Islet of Langerhans (tissue), 1 donor: Measurements from ENCODE around the gene FOXL2.

Experiments used
- FAIRE-seq: peaks from one replicate; lab custom pipeline; 2011; peaks lifted over from hg19 to GRCh38; lab: Jason Lieb, UNC

FOXL2 gene

GRCh38 chr3:138945709-138946662 lies 951 bp downstream of the FOXL2 start:
- FAIRE-seq, result no peak

DNA sequence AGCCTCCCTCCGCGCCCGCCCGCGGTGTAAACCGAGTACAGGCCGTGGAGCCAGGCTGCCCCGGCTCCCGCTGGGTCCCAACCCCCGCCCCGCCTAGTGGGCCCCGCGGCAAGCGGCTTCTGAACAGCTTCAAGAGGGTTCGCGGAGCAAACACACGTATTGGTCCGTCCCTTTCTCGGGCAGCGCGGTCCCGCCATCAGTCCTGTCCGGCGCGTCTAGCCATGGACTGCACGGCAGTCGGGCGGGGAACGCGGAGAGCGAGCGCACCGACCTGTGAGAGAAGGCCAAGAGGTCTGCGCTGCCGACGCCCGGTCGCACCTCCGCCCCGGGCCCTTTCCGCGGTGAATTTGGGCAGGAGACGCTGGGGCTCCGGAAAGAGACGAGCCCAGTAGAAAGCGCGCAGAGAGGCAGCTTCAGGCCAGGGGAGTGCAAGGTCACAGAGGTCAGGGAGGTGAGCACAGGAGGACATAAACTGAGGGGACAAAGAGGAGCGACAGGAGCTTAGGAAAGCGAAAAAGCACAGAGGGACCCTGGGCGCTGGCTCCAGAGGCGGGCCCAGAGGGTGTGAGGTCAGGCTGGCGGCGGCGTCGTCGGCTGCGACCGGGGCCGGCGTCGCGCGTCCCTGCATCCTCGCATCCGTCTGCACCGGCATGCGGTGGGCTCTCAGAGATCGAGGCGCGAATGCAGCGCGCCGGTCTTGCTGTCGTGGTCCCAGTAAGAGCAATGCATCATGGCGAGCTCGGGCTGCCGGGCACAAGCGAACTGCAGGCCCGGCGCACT lies 1.8 kb downstream of the FOXL2 start:
- no peak for FAIRE-seq

GRCh38 chr3:138944654-138944928 lies 2.3 kb downstream of the FOXL2 start:
- FAIRE-seq, result no peak

- no peak for FAIRE-seq
Measured at GRCh38 chr3:138943724-138944653, 2.9 kb downstream of the FOXL2 start.

- no peak for FAIRE-seq
Measured at GRCh38 chr3:138942861-138943623, 3.9 kb downstream of the FOXL2 start.

- FAIRE-seq, result no peak
Measured at GRCh38 chr3:138942271-138942670, 4.7 kb downstream of the FOXL2 start.

DNA sequence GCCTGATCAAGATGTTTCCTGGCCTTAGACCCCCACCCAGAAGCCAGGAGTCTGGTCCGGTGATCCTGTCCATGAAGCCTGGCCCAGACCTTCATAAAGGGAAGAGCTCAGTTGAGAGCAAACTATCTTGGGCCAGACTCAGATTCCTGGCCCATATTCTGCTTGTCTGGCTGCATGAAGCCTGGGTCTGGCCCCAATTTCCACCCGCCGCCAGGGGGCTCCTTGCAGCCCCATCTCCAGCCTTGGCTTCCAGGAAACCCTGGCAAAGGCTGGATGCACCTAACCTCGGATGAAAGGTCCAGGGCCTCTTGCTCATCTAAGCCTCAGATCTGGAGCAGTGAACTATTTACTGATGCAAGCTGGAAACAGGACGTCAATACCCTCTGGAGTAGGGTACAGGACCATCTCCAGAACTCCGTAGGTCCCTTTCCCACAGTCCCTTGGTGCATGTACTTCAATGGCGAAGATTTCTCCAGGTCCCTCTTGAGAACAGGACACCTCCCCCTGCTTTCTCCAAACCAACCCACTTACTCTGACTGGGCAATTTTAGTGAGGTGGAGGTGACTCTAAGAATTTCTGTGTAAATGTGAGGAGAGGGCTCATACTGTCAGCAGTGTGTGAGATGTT lies 5.6 kb downstream of the FOXL2 start:
- FAIRE-seq, result no peak

DNA sequence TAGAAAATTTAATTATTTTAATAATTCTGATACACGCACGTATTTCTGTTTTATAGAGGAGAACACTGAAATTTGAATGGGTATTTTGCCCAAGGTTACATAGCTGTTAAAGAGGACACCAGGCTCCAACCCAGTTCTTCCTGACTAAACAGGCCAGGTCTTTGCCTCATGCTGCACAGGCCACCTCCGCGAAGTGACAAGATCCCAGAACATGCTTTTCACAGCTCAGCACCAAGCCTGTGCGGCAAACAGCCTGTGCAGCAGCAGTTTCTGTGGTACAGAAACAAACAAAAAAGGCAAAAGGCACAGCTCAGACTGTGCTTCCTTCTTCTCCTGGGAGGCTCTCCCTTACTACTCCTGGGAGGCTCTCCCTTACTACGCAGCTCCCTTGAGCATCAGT lies 6.5 kb downstream of the FOXL2 start:
- no peak for FAIRE-seq

GRCh38 chr3:138939561-138940241 lies 7.2 kb downstream of the FOXL2 start:
- FAIRE-seq, result no peak

GRCh38 chr3:138938877-138939560 lies 7.9 kb downstream of the FOXL2 start:
- FAIRE-seq, result no peak

DNA sequence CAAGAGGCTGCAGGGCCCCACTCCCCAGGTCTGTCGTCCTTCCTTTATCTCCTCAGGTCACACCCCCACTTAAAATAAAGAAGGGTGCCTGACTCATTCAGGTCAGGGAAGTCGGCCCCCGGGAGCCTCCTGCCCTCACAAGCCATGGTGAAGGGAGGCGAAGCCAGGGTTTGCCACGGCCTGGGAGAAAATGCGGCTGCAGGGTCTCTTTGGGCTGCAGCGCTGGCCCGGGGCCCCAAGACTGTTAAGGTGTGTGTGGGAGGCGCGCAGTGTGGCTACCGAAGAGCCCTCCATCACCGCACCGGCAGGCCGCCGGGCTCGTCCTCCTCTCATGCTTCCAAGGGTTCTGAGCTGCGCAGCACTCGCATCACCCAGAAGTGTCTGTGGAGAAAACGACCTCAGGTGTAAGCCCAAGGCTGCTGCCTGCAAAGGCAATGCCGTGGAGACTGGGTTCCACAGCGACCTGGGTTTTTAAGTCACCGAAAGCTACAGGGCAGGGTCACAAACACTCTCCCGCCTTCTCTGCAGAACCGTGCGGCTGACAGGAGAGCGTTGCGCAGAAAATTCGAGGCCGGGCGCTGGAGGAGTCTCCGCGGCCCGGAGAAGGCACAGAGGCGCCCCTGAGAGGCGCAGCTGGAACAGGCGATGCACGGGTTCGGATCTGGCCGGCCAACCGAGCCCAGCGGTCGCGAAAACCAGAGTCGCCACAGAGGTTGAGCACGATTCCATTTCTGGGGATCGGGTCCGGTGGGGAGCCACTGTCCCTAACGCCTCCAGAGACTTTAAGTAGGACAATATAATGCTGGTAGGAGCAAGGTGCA lies 8.7 kb downstream of the FOXL2 start:
- no peak for FAIRE-seq

DNA sequence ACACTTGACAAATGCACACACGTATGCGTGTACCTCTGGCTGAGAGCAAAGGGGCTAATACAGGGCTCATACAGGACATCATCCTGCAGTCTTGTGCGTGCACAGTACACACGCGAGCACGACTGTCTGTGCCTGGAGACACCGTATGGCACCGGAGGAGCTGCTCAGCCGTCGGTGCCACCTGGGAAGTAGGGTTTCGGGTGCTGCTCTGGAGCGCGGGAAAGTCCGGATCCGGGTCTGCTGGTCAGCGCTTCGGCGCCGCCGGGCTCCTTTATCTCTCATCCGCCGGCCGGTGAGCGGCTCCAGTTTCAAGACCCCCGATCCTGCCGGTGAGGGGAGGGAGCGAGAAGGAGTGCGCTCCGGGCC lies 9.3 kb downstream of the FOXL2 start:
- FAIRE-seq, result no peak

DNA sequence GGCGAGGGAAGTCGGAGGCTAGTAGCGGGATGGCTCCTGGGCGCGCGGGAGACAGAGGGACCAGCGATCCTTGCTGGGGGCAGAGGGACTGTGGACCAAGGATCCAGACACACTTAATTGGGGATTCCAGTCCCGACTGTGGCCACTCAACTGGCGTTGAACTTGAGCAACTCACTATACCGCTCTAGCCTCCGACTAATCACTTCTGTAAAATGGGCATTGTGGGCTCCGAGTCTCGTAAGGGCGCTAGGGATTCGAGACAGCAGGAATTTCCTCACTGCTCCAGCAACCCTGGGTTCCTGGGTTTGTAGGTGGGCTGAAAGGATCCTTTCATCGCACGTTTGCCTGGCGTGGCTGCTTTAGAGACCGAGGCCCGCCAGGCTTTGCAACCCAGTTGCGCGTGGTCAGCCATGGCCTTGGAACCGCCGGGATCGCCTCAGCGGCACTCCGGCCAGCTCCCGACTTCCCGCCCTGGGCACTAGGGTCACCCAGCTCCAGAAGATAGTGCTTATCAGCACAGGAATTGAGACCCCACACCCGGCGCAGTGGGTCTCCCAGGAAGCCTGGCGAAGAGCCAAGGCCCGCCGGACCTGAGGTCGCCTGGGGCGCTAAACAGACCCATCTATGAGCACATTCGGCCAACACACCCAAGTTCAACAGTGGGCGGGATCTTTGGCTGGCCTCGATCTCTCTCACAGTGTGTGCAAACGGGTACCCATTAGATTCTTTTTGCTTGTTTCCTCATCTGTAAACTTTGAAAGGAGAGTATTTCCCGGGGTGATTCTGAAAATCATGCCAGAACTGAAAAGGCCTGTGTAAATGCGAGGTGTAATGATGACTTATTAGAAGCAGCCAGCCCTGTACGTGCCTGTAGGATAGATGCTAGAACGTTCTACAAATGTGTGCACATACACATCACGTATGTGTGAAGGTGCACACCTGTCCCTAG lies 9.9 kb downstream of the FOXL2 start:
- no peak for FAIRE-seq

DNA sequence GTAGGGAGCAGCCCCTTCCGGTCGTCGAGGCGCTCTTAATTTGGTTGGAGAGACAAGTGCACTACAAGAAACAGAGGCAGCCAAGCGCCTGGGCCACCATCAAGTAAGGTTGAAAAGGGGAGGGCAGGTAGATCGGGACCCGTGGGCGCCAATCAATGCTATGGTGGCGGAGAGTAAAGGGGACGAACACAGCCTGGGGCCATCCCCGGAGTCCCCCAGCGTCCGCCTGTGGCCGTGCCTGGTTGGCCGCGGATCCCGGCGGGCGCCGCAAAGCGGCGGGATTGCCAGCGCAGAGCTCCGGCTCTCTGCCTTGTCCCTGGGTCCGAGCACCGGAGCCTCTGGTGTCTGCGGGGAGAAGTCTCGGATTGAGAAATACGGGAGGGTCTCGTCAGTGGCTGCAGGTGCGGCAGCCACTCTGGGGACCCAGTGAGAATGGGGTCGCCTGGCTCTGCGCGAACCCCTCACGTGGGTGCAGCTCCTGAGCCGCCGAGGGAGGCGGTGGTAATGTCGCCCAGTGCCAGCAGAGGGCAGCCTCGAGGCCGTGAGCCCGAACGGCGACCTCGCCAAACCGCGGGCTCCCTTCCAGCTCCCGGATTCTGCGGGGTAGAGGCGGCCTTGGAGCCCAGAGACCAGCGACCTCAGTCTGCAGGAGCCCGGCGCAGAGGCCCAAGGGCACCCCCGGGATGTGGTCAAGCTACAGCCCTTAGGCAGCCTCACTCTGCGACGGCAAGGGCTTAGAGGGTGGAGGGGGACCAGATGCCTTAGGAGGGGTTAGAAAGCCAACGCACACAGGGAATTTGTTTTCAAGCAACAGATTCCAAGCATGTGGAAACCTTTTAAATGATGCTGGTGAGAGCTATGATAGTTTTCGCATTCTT lies 10.8 kb downstream of the FOXL2 start:
- no peak for FAIRE-seq

GRCh38 chr3:138935505-138935862 lies 11.5 kb downstream of the FOXL2 start:
- no peak for FAIRE-seq

DNA sequence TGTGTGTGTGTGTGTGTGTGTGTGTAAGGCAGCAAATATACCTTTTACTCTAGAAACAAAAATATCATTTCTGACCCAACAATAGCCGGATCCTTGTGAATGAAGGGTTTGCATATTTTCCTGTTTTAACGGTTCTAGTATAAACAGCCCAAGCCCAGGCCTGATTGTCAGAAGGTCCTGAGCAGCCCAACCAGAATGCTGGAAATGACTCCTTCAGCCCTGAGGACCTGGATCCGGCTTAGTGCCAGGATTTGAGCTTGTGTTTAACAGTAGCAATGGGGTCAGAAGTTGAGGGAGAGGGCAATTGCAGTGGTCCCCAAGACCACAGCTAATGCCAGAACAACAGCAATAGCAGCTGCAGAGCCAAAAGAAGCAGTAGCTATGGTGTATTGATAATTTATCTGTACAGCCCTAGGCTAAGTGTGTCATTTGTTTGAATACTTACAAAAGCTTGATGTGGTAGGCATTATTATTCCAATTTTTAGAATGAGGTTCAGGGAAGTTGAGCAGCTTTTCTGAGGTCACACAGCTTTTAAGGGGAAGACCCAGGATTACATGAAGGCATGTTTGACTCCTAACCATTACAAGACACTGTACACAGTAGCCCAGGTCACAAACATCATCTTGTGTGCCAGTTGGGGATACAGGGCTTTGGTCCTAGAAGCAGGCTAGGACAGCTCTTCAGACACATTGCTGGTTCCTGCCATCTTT lies 12.8 kb downstream of the FOXL2 start:
- FAIRE-seq, result no peak
